Endodermal cell (in vitro differentiated cells): ENCODE data around the gene ELMO3. TPM values are rescaled to one million over a fixed set of nuclear protein-coding genes. Genes with fewer than 3 reads are reported as not detected.
A peak's percentile ranks its signal among the peaks of the same experiment; 100 is the strongest.

ENCODE experiments used
- DNase-seq: peaks from one replicate; pipeline ENCODE4 v3.0.0-alpha.2; 2017
- H3K27ac ChIP-seq: 2 replicates; pipeline ENCODE4 v1.5.1; 2013; ENCODE audit warnings: mild to moderate bottlenecking, low read depth, low read length, moderate library complexity
- H3K27me3 ChIP-seq: 2 replicates; pipeline ENCODE4 v1.6.1; 2013; ENCODE audit warnings: mild to moderate bottlenecking, low read length, moderate library complexity; ENCODE audit not compliant: insufficient read depth, control insufficient read depth, poor library complexity, severe bottlenecking
- H3K36me3 ChIP-seq: 2 replicates; pipeline ENCODE4 v1.7.0; 2013; ENCODE audit warnings: mild to moderate bottlenecking, low read length, moderate library complexity; ENCODE audit not compliant: control insufficient read depth, insufficient read depth
- H3K4me1 ChIP-seq: one replicate; pipeline ENCODE4 v1.7.0; 2013; ENCODE audit warnings: low read length; ENCODE audit not compliant: control insufficient read depth, insufficient read depth
- H3K4me3 ChIP-seq: 2 replicates; pipeline ENCODE4 v1.5.1; 2013; ENCODE audit warnings: mild to moderate bottlenecking, low read length, moderate library complexity
- H3K9ac ChIP-seq: 2 replicates; pipeline ENCODE4 v1.6.1; 2013; ENCODE audit warnings: mild to moderate bottlenecking, low read length, moderate library complexity; ENCODE audit not compliant: poor library complexity, severe bottlenecking; ENCODE audit errors: extremely low read depth
- H3K9me3 ChIP-seq: 2 replicates; pipeline ENCODE4 v1.6.1; 2013; ENCODE audit warnings: mild to moderate bottlenecking, low read length, moderate library complexity; ENCODE audit not compliant: control insufficient read depth
- H3K27ac Mint-ChIP-seq: 2 replicates; pipeline ENCODE4 v1.8.0; 2020; ENCODE audit warnings: mixed read lengths
- H3K27me3 Mint-ChIP-seq: 2 replicates; pipeline ENCODE4 v1.8.0; 2021; ENCODE audit warnings: mild to moderate bottlenecking, mixed read lengths; ENCODE audit not compliant: insufficient read depth
- H3K36me3 Mint-ChIP-seq: 2 replicates; pipeline ENCODE4 v1.8.0; 2020; ENCODE audit warnings: low read depth, mixed read lengths
- H3K4me1 Mint-ChIP-seq: 2 replicates; pipeline ENCODE4 v1.8.0; 2020; ENCODE audit warnings: mixed read lengths
- H3K4me3 Mint-ChIP-seq: 2 replicates; pipeline ENCODE4 v1.8.0; 2020; ENCODE audit warnings: mild to moderate bottlenecking, moderate library complexity, mixed read lengths
- H3K9me3 Mint-ChIP-seq: 2 replicates; pipeline ENCODE4 v1.8.0; 2020; ENCODE audit warnings: mild to moderate bottlenecking, mixed read lengths
- WGBS, 2 experiments: methylation state at CpG; one replicate each; pipeline versions ENCODE4 v1.1.5 to v1.1.7; 2013; ENCODE audit warnings: missing lambda C conversion rate in 2 of 2, mixed read lengths in 1 of 2; ENCODE audit not compliant: insufficient coverage in 1 of 2, insufficient read length in 1 of 2; 5-methylcytosine and 5-hydroxymethylcytosine counted together
- total RNA-seq, 2 donors: library from RNA; stranded (reverse); fragmentation: NEBNext Ultra II Directional in 1 of 2; extraction: Animal tissue kit (Norgen Biotek cat#: 25700) in 1 of 2; gene quantifications; 2 replicates in 1 of 2; 3 replicates in 1 of 2; pipeline ENCODE4 v1.2.1, GENCODE V29; 2021
- TF ChIP-seq, protein P1 (sequence below): fragments of 200-600 bp; sonication (generic); conservative IDR thresholded peaks from 2 replicates; pipeline ENCODE4 v1.5.0; 2021; ENCODE audit warnings: antibody characterized with exemption, mild to moderate bottlenecking

ELMO3 gene
- total RNA-seq, 2 donors from 2014 or later: 5.6 to 6.4 TPM

DNA sequence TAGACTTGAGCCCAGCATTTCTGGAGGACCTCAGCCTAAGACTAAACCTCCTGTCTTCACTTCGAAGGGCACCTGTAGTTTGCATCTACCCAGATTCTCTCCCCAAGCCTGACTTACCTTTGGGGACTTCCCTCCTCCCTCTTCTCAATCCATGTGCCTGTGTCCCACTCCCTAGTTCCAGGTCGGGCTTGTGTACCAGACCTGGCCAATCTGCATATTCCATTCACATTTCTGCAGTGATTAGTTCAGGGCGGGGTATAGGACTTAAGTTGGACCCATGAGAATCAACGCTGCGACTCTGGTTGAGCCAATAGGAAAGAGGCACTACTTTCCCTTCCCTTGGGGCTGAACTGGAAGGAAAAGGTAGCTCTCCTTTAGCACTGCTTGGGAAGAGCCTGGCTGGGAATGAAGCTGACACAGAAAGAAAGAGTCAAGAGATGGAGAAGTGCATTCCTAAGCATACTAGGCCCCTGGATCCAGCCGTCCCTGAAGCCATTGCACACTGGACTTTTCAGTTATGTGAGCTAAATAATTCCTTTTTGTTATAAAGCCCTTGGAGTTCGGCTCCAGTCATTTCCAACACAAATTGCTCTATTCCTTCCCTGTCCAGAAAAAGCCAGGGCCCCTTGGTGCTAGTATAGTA, 41.7 kb upstream of the ELMO3 start:
- Mint-ChIP-seq H3K27me3 (peaks cover 97% of the 10 kb centered on the region), H3K9me3 (peaks cover 2% of the 10 kb centered on the region)
- H3K36me3 ChIP-seq: no peaks in the 10 kb centered on the region

GRCh38 chr16:67157892-67158635, 40.9 kb upstream of the ELMO3 start:
- no peak for DNase-seq
- Histone ChIP-seq H3K9me3 (no peaks in the 10 kb centered on the region), H3K4me3 (no peak overlapping the region), H3K9ac (no peak overlapping the region), H3K4me1 (no peaks in the 10 kb centered on the region), H3K27me3 (peaks cover 100% of the 10 kb centered on the region), H3K36me3 (no peaks in the 10 kb centered on the region), H3K27ac (no peak overlapping the region)
- H3K4me3 Mint-ChIP-seq: peak overlapping the region; percentile 71
- no peak overlapping the region for H3K27ac Mint-ChIP-seq
- WGBS, 2 experiments: 57 to 60% methylated on average over 3 to 7 of the region's 7 CpGs
- TF ChIP-seq, protein P1, sequence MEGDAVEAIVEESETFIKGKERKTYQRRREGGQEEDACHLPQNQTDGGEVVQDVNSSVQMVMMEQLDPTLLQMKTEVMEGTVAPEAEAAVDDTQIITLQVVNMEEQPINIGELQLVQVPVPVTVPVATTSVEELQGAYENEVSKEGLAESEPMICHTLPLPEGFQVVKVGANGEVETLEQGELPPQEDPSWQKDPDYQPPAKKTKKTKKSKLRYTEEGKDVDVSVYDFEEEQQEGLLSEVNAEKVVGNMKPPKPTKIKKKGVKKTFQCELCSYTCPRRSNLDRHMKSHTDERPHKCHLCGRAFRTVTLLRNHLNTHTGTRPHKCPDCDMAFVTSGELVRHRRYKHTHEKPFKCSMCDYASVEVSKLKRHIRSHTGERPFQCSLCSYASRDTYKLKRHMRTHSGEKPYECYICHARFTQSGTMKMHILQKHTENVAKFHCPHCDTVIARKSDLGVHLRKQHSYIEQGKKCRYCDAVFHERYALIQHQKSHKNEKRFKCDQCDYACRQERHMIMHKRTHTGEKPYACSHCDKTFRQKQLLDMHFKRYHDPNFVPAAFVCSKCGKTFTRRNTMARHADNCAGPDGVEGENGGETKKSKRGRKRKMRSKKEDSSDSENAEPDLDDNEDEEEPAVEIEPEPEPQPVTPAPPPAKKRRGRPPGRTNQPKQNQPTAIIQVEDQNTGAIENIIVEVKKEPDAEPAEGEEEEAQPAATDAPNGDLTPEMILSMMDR: no peak
- peaks cover 97% of the 10 kb centered on the region for H3K27me3 Mint-ChIP-seq
- H3K9me3 Mint-ChIP-seq: peaks cover 2% of the 10 kb centered on the region
- H3K4me1 Mint-ChIP-seq: peaks cover 2% of the 10 kb centered on the region
- no peaks in the 10 kb centered on the region for H3K36me3 Mint-ChIP-seq

More for the DNA sequence above, 41.7 kb upstream of the ELMO3 start:
- no peak overlapping the region for H3K9ac ChIP-seq
- Mint-ChIP-seq H3K27ac (no peak overlapping the region), H3K4me1 (peaks cover 2% of the 10 kb centered on the region), H3K36me3 (no peaks in the 10 kb centered on the region), H3K4me3 (no peak overlapping the region)
- TF ChIP-seq, protein P1: no peak
- no peak overlapping the region for H3K27ac ChIP-seq
- H3K27me3 ChIP-seq: peaks cover 100% of the 10 kb centered on the region
- 59 to 63% methylated on average over 2 to 7 of the region's 7 CpGs for whole genome bisulfite sequencing, 2 experiments
- H3K4me1 ChIP-seq: no peaks in the 10 kb centered on the region
- no peak for DNase-seq
- no peak overlapping the region for H3K4me3 ChIP-seq
- H3K9me3 ChIP-seq: no peaks in the 10 kb centered on the region

- Mint-ChIP-seq H3K9me3 (peaks cover 2% of the 10 kb centered on the region), H3K27me3 (peaks cover 97% of the 10 kb centered on the region), H3K4me3 (peak overlapping the region; percentile 71), H3K36me3 (no peaks in the 10 kb centered on the region), H3K27ac (peak overlapping the region; percentile 64), H3K4me1 (peaks cover 2% of the 10 kb centered on the region)
- Histone ChIP-seq H3K9ac (no peak overlapping the region), H3K4me1 (no peaks in the 10 kb centered on the region), H3K27ac (no peak overlapping the region), H3K27me3 (peaks cover 100% of the 10 kb centered on the region), H3K4me3 (peak overlapping the region; percentile 88), H3K36me3 (no peaks in the 10 kb centered on the region), H3K9me3 (no peaks in the 10 kb centered on the region)
- 5 to 6% methylated on average over 14 to 34 of the region's 34 CpGs for WGBS, 2 experiments
- TF ChIP-seq, protein P1: no peak
- DNase-seq: peak; percentile 83
These were observed 40.0 kb upstream of the ELMO3 start for GRCh38 chr16:67158637-67159600.
